Pulmonary artery endothelial cell (primary cell): ENCODE measurements around the gene AWAT2. TPM values are rescaled to one million over a fixed set of nuclear protein-coding genes. Genes with fewer than 3 reads are reported as not detected.
"Not testable (repeated sequence)": the region's sequence is repeated elsewhere in the genome, so short reads cannot be mapped to it uniquely, and the experiment has no call there.

Source experiments
- DNase-seq: peaks from one replicate; pipeline ENCODE4 v3.0.0-alpha.2; 2011; ENCODE audit warnings: low read depth, low spot score
- total RNA-seq: library from RNA; depleted of rRNA; stranded (reverse); fragments of >200 nt; gene quantifications from 2 replicates; pipeline ENCODE4 v1.2.3, GENCODE V29; 2014

AWAT2 gene
- total RNA-seq, 1 donor from 2014 or later: 0.07 TPM

DNA sequence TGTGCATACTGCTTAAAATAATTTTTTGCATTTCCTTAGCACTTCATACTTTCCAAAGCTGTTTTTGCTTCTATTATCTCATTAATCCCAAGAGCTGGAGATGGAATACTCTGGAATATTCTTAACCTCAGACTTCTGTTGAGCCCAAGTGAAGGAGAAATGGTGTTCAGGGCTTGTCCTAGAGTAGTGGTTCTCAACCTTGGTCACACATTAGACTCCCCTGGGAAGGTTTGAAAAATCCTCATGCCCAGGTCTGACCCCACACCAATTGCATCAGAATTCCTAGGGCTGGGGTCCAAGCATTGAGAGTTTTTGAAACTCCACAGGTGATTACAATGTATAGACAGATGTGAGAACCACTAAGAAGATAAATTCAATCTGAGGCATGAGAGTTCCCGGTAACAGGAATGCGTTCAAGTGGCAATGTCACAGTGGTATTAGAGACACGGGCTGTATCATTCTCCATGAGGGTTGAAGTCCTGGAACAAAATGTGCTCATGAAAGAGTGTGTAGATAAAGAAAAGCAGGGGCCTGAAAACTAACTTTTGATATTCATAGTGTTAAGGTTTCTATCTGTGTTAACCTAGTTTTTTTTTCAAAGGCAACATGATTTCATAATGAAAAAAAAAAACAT is 47.9 kb downstream of the AWAT2 start:
- DNase-seq: no peak

DNA sequence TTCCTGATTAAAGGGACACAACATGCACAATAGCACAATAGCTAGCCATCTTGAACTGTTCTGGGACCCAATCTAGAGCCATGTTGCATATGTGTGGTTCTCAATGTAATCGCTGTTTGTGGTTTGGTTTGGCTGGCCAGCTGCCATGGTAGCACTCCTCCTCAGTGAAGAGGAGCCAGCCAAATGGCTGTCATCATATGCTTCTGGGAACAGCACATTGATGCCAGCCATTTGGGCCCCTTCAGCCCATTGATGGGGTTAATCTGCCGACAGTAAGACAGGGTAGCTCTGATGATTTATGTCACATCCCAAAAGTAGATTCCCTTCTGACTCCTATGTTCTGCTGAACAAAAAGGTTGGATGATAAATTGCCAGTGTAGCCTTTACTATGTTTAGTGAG is 48.5 kb downstream of the AWAT2 start:
- no peak for DNase-seq

DNA sequence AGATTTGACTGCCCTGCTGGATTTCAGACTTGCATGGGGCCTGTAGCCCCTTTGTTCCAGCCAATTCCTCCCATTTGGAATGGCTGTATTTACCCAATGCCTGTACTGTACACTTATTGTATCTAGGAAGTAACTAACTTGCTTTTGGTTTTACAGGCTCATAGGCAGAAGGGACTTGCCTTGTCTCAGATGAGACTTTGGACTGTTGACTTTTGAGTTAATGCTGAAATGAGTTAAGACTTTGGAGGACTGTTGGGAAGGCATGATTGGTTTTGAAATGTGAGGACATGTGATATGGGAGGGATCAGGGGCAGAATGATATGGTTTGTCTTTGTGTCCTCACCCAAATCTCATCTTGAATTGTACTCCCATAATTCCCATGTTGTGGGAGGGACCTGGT is 51.4 kb downstream of the AWAT2 start:
- DNase-seq: not testable (repeated sequence)

DNA sequence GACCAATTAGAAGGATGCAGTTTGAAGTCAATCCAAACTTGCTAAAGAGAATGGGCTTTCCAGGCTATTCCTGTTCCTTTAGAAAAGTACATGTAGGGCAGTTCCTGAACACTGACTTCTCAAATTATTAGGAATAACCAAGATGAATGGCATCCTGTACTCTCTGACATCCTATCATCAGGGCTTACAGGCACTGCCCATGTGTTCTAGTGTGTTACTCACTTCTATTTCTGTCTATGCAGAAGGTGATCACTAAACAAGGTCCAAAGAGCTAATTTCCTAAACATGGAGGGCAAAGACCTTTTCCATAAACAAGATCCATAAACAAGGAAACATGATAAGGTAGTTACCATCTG is 53.6 kb downstream of the AWAT2 start:
- DNase-seq: no peak

DNA sequence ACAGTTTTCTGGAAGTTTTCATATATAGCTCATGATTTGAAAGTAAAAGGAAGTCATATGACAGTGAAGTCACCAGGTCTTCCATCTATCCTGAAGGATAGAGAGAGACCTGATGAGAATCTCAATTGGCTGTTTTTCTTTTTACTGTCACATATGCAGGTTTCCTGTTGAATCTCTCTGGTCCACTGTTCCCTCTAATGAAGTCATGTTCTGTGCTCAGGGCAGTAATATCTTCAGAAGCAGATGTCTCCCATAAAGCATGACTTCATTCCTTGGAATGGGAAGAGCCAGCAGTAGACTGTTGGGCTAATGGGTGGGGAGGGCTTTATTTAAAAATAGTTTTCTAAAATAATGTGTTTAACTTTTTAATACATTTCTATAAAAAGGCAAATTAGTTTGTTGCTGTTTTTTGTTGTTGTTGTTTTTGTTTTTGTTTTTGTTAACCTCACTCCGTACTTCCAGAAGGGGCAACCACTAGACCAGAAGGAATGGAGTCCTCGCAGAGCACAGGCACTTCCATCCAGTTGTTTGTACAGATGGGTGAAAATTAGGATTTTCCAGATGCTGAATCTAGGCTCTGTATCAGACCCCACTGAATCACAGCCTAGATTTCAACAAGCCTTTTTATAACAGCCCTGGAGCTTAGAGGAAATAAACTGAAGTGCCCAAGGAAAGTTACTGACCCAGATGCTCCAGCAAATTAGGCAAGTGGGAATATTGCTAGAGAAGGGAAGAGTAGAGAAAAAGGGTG is 54.2 kb downstream of the AWAT2 start:
- DNase-seq: no peak

DNA sequence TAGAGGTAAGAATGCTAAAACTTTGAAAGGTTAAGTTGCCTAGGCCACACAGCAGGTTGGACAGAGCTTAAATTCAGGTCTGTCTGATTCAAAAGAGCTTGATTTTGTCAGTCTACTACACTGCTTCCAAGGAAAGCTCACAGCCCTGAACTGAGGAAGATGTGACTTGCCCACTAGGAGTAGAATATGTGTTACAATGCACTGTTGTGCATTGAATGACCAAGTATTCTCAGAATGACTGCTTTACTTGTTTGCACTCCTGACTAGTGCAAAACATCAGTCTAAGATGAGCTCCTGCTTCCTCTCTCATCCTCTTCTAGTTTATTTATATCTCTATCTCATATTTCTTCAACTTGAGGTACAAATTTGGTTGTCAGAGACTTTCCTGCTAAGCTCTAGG is 56.2 kb downstream of the AWAT2 start:
- DNase-seq: no peak

DNA sequence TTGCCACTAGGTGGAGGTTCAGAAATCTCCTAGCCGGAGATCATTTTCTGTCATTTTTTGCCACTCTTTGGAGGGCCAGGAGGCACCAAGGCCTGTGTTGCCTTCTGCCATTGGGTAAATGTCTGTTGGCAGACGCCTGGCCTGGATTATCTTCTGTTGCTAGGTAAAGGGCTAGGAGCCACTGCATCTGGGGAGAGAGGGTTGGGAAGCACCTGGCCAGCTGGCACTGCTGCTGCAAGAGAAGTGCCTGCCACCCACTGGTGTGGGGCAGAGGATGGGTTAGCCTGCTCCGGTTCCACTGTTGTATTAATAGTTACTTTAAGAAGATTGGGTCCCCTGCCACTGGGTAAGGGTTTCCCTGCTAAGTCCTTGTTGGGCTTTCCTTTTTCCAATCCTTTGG is 58.1 kb downstream of the AWAT2 start:
- no peak for DNase-seq

Other genes with a start within 250 kb of the AWAT2 start
- not detected in 2 replicates for gene OTUD6A, start 12.5 kb upstream of the AWAT2 start, total RNA-seq
- 73.3 and 83.7 TPM in 2 replicates for gene IGBP1, start 83.5 kb upstream of the AWAT2 start, total RNA-seq
- not detected in 2 replicates for gene DGAT2L6, start 127.5 kb upstream of the AWAT2 start, total RNA-seq
- gene AWAT1, start 184.7 kb upstream of the AWAT2 start, total RNA-seq: not detected in 2 replicates
- not detected in 2 replicates for gene P2RY4, start 210.3 kb upstream of the AWAT2 start, total RNA-seq
- gene ARR3, start 218.4 kb upstream of the AWAT2 start, total RNA-seq: not detected in 2 replicates
- not detected in 2 replicates for gene RAB41, start 232.2 kb upstream of the AWAT2 start, total RNA-seq
- gene PDZD11, start 240.0 kb upstream of the AWAT2 start, total RNA-seq: 33.9 and 37.7 TPM in 2 replicates
- 13.9 and 26.9 TPM in 2 replicates for gene KIF4A, start 240.2 kb upstream of the AWAT2 start, total RNA-seq